Smooth muscle cell (in vitro differentiated cells): ENCODE results near the gene ERRFI1. TPM values are rescaled to one million over a fixed set of nuclear protein-coding genes. Genes with fewer than 3 reads are reported as not detected.

Experiments
- DNase-seq: peaks from one replicate; lab custom pipeline; 2025; ENCODE audit not compliant: unreplicated experiment; lab: John Stamatoyannopoulos, UW
- H2AFZ ChIP-seq: fragments of 200-600 bp; sonication (generic); 2 replicates; pipeline ENCODE4 v1.6.0; 2016; ENCODE audit warnings: antibody characterized with exemption, low read depth, mild to moderate bottlenecking
- H3F3A ChIP-seq: fragments of 200-600 bp; sonication (generic); 2 replicates; pipeline ENCODE4 v1.6.0; 2017; ENCODE audit warnings: antibody characterized with exemption, low read depth
- H3K27ac ChIP-seq: fragments of 200-600 bp; sonication (generic); 2 replicates; pipeline ENCODE4 v1.5.1; 2016; ENCODE audit warnings: low read depth, mild to moderate bottlenecking
- H3K27me3 ChIP-seq: fragments of 200-600 bp; sonication (generic); 2 replicates; pipeline ENCODE4 v1.6.1; 2016; ENCODE audit warnings: low read depth, mild to moderate bottlenecking
- H3K36me3 ChIP-seq: fragments of 200-600 bp; sonication (generic); 2 replicates; pipeline ENCODE4 v1.5.1; 2016; ENCODE audit warnings: low read depth
- H3K4me1 ChIP-seq: fragments of 200-600 bp; sonication (generic); 2 replicates; pipeline ENCODE4 v1.5.1; 2016; ENCODE audit warnings: low read depth
- H3K4me2 ChIP-seq: fragments of 200-600 bp; sonication (generic); 2 replicates; pipeline ENCODE4 v1.6.0; 2016; ENCODE audit warnings: mild to moderate bottlenecking
- H3K4me3 ChIP-seq: fragments of 200-600 bp; sonication (generic); 2 replicates; pipeline ENCODE4 v1.5.1; 2016; ENCODE audit warnings: mild to moderate bottlenecking
- H3K79me2 ChIP-seq: fragments of 200-600 bp; sonication (generic); 2 replicates; pipeline ENCODE4 v1.6.0; 2016; ENCODE audit warnings: low read depth, mild to moderate bottlenecking
- H3K9ac ChIP-seq: fragments of 200-600 bp; sonication (generic); 2 replicates; pipeline ENCODE4 v1.6.0; 2016; ENCODE audit warnings: low read depth
- H3K9me3 ChIP-seq: fragments of 200-600 bp; sonication (generic); replicated peaks from 2 replicates; pipeline ENCODE4 v1.5.1; 2016; ENCODE audit warnings: low read depth
- H4K20me1 ChIP-seq: fragments of 200-600 bp; sonication (generic); 2 replicates; pipeline ENCODE4 v1.6.0; 2016; ENCODE audit warnings: low read depth
- WGBS: methylation state at CpG from one replicate; pipeline ENCODE4 v1.1.7; 2016; ENCODE audit warnings: low lambda C conversion rate; 5-methylcytosine and 5-hydroxymethylcytosine counted together
- polyA plus RNA-seq: library from polyadenylated mRNA; unstranded; fragments of >200 nt; fragmentation: Nextera tagmentation; extraction: Ambion mirVana; gene quantifications from 2 replicates; pipeline ENCODE4 v1.2.1, GENCODE V29; 2016
- small RNA-seq: library from RNA; depleted of rRNA; stranded (forward); fragments of <200 nt; gene quantifications from one replicate; pipeline ENCODE3, GENCODE V24; 2014
- total RNA-seq: library from RNA; depleted of rRNA; stranded (reverse); fragments of >200 nt; gene quantifications from 2 replicates; pipeline ENCODE4 v1.2.3, GENCODE V29; 2014
- TF ChIP-seq, protein P1 (sequence below): fragments of 200-600 bp; sonication (generic); IDR thresholded peaks from 2 replicates; pipeline ENCODE4 v1.5.1; 2017; ENCODE audit warnings: borderline replicate concordance, mild to moderate bottlenecking, antibody characterized with exemption; ENCODE audit not compliant: insufficient read depth, poor library complexity, severe bottlenecking

Gene ERRFI1
- total and polyA plus RNA-seq, 2 experiments from 2014 or later: 81.6 to 184 TPM

DNA sequence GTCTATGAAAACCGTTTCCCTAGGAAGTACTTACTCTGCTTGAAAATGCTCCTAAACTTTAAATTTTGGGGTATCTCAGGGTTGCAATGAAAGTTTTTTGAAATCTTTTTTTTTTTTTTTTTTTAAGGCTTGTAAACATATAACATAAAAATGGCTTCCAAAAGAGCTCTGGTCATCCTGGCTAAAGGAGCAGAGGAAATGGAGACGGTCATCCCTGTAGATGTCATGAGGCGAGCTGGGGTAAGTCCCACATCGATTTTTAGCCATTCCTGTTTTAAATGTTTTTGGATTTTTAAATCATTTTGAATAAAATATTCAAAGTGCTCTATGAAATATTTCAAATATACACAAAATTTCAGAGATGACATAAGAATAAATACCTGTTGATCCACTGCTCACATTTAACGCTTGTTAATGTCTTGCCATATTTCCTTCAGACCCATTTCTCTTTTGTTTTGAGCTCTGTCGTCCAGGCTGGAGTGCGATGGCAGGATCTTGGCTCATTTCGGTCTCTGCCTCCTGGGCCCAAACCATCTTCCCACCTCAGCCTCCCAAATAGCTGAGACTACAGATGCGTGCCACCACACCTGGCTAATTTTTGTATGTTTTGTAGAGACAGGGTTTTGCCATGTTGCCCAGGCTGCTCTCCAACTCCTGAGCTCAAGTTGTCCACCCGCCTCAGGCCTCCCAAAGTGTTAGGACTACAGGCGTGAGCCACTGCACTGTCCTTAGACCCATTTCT is 63.3 kb downstream of the ERRFI1 start:
- Histone ChIP-seq H3K36me3 (peaks cover 13% of the 10 kb centered on the region), H3K9ac (peak overlapping the region; percentile 89), H3K4me3 (peak overlapping the region; percentile 89), H4K20me1 (peaks cover 16% of the 10 kb centered on the region), H3K27ac (peak overlapping the region; percentile 91), H3K4me1 (peaks cover 12% of the 10 kb centered on the region), H3K9me3 (no peaks in the 10 kb centered on the region), H2AFZ (no peak overlapping the region), H3K27me3 (no peaks in the 10 kb centered on the region), H3F3A (peaks cover 4% of the 10 kb centered on the region), H3K4me2 (peak overlapping the region; percentile 89), H3K79me2 (peaks cover 63% of the 10 kb centered on the region)
- DNase-seq: no peak
- 94% methylated on average over 11 of the region's 11 CpGs for WGBS
- TF ChIP-seq, protein P1, sequence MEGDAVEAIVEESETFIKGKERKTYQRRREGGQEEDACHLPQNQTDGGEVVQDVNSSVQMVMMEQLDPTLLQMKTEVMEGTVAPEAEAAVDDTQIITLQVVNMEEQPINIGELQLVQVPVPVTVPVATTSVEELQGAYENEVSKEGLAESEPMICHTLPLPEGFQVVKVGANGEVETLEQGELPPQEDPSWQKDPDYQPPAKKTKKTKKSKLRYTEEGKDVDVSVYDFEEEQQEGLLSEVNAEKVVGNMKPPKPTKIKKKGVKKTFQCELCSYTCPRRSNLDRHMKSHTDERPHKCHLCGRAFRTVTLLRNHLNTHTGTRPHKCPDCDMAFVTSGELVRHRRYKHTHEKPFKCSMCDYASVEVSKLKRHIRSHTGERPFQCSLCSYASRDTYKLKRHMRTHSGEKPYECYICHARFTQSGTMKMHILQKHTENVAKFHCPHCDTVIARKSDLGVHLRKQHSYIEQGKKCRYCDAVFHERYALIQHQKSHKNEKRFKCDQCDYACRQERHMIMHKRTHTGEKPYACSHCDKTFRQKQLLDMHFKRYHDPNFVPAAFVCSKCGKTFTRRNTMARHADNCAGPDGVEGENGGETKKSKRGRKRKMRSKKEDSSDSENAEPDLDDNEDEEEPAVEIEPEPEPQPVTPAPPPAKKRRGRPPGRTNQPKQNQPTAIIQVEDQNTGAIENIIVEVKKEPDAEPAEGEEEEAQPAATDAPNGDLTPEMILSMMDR: no peak

DNA sequence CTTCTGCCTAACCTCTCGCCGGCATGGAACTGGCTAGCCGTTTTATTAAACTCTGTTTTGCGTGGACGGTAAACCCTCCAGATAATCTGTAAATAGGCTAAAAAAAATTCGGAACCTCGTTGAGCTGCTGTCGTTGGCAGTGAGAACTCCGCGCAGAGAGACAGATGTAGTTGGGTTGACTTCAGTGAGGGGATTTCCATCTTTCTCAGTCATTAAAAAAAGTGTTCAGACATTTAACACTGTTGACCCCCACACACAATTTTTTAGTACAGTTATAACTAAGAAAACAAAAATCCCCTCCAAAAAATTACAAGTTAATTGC is 64.1 kb downstream of the ERRFI1 start:
- no peak for DNase-seq
- peaks cover 55% of the 10 kb centered on the region for H3K79me2 ChIP-seq
- peak overlapping the region; percentile 89 for H3K4me2 ChIP-seq
- H3K27me3 ChIP-seq: no peaks in the 10 kb centered on the region
- peak overlapping the region; percentile 91 for H3K27ac ChIP-seq
- no peaks in the 10 kb centered on the region for H3K9me3 ChIP-seq
- peak overlapping the region; percentile 89 for H3K9ac ChIP-seq
- H2AFZ ChIP-seq: peak overlapping the region; percentile 82
- H4K20me1 ChIP-seq: peaks cover 8% of the 10 kb centered on the region
- H3K36me3 ChIP-seq: peaks cover 13% of the 10 kb centered on the region
- H3F3A ChIP-seq: peaks cover 4% of the 10 kb centered on the region
- H3K4me3 ChIP-seq: peak overlapping the region; percentile 89
- peaks cover 12% of the 10 kb centered on the region for H3K4me1 ChIP-seq
- under 1% methylated on average over 10 of the region's 10 CpGs for WGBS
- TF ChIP-seq, protein P1: no peak

Small RNA genes within 50 kb of the gene (small RNA-seq; reads per million reads assigned to genes)
- gene RF00019: not detected

Other genes with a start within 250 kb of the ERRFI1 start
- 13.2 and 15.5 TPM in 2 replicates for gene PER3, start 242.0 kb downstream of the ERRFI1 start, total RNA-seq
- gene PER3, start 242.0 kb downstream of the ERRFI1 start, polyA plus RNA-seq: 5.9 and 8.7 TPM in 2 replicates
- gene UTS2, start 173.2 kb downstream of the ERRFI1 start, total RNA-seq: not detected in 2 replicates
- gene UTS2, start 173.2 kb downstream of the ERRFI1 start, polyA plus RNA-seq: not detected in 2 replicates
- gene TNFRSF9, start 85.5 kb downstream of the ERRFI1 start, total RNA-seq: 0.09 TPM in 2 replicates
- gene TNFRSF9, start 85.5 kb downstream of the ERRFI1 start, polyA plus RNA-seq: 0.45 and 0.59 TPM in 2 replicates
- gene PARK7, start 64.6 kb downstream of the ERRFI1 start, total RNA-seq: 177 and 179 TPM in 2 replicates
- gene PARK7, start 64.6 kb downstream of the ERRFI1 start, polyA plus RNA-seq: 434 and 461 TPM in 2 replicates